HepG2 (cell line): ENCODE data around the gene RANBP3. TPM values are rescaled to one million over a fixed set of nuclear protein-coding genes. Genes with fewer than 3 reads are reported as not detected.
A peak's percentile ranks its signal among the peaks of the same experiment; 100 is the strongest.

Experiments used
- ATAC-seq: fragments of 200-7000 bp; cut with Tn5 transposase; 3 replicates; pipeline ENCODE4 v1.9.1; 2020; ENCODE audit warnings: mild to moderate bottlenecking, moderate library complexity
- BruUV-seq: library from RNA; stranded (reverse); fragments of 400-500 nt; replicated peaks from 2 replicates; lab custom pipeline; 2021; lab: Mats Ljungman, UMichigan
- CTCF ChIA-PET: fragments of 300-600 bp; formaldehyde crosslinking; extraction: SDS; loops from one replicate; lab custom pipeline; 2021; ENCODE audit warnings: low total read pairs, inconsistent platforms, low intra/inter-chr PET ratio; lab: Yijun Ruan, JAX
- POLR2A ChIA-PET: fragments of 350-600 bp; sonication (Branson Sonifier 250); formaldehyde crosslinking; loops from one replicate; lab custom pipeline; 2020; ENCODE audit warnings: antibody characterized with exemption, inconsistent platforms; lab: Yijun Ruan, JAX
- DNase-seq: peaks from one replicate; pipeline ENCODE4 v3.0.0-alpha.2; 2015; ENCODE audit warnings: low spot score
- FAIRE-seq: peaks from 3 replicates; lab custom pipeline; 2011; peaks lifted over from hg19 to GRCh38; lab: Jason Lieb, UNC
- H2AFZ ChIP-seq: one replicate; pipeline ENCODE4 v1.6.1; 2011; ENCODE audit warnings: low read length, inconsistent platforms
- H3K27ac ChIP-seq: fragments of 300-600 bp; 3 replicates; pipeline ENCODE4 v1.8.0; 2011; ENCODE audit warnings: mixed run types, mild to moderate bottlenecking, mixed read lengths, low read length, inconsistent platforms; ENCODE audit not compliant: insufficient read depth; ENCODE audit errors: extremely low read length
- H3K27me3 ChIP-seq, 2 experiments: fragments of 200-600 bp in 1 of 2; 2 replicates in 1 of 2; 3 replicates in 1 of 2; pipeline versions ENCODE4 v1.6.0 to v1.8.0; 2011; ENCODE audit warnings: low read length in 2 of 2, mild to moderate bottlenecking in 2 of 2, moderate library complexity in 2 of 2, inconsistent platforms in 1 of 2; ENCODE audit not compliant: insufficient read depth in 2 of 2, control insufficient read depth in 1 of 2
- H3K36me3 ChIP-seq, 2 experiments: fragments of 200-600 bp in 1 of 2; replicated peaks in 1 of 2; 2 replicates in 1 of 2; 3 replicates in 1 of 2; pipeline versions ENCODE4 v1.5.1 to v1.8.0; 2011; ENCODE audit warnings: low read length in 2 of 2, inconsistent platforms in 1 of 2; ENCODE audit not compliant: insufficient read depth in 2 of 2, control insufficient read depth in 1 of 2
- H3K4me1 ChIP-seq: 2 replicates; pipeline ENCODE4 v1.5.1; 2012; ENCODE audit warnings: low read length, inconsistent platforms; ENCODE audit not compliant: insufficient read depth
- H3K4me2 ChIP-seq: 2 replicates; pipeline ENCODE4 v1.6.0; 2011; ENCODE audit warnings: low read depth, low read length, inconsistent platforms
- H3K4me3 ChIP-seq, 3 experiments: fragments of 200-600 bp in 1 of 3; sonication (generic), shearing (Covaris generic) in 1 of 3; replicated peaks in 1 of 3; 2 replicates each; pipeline ENCODE4 v1.5.1; 2011 to 2016; ENCODE audit warnings: low read length in 3 of 3, inconsistent platforms in 2 of 3, low read depth in 2 of 3, mild to moderate bottlenecking in 2 of 3, control low read depth in 1 of 3, mixed read lengths in 1 of 3; ENCODE audit not compliant: insufficient read depth in 1 of 3
- H3K79me2 ChIP-seq: one replicate; pipeline ENCODE4 v1.6.1; 2011; ENCODE audit warnings: low read length, inconsistent platforms; ENCODE audit not compliant: insufficient read depth
- H3K9ac ChIP-seq: 2 replicates; pipeline ENCODE4 v1.6.0; 2011; ENCODE audit warnings: mild to moderate bottlenecking, low read depth, low read length, inconsistent platforms; ENCODE audit not compliant: insufficient read depth
- H3K9me3 ChIP-seq: 2 replicates; pipeline ENCODE4 v1.5.1; 2012; ENCODE audit warnings: mild to moderate bottlenecking, low read length
- H4K20me1 ChIP-seq: 2 replicates; pipeline ENCODE4 v1.6.0; 2011; ENCODE audit warnings: inconsistent platforms, mild to moderate bottlenecking, low read length, moderate library complexity; ENCODE audit not compliant: insufficient read depth
- AGO2 ChIP-seq: fragments of 200-400 bp; formaldehyde crosslinking; optimal IDR thresholded peaks from 2 replicates; pipeline ENCODE3; 2017; ENCODE audit warnings: mild to moderate bottlenecking, low read depth, low read length, moderate library complexity
- MED8 ChIP-seq: sonication (generic); formaldehyde crosslinking; IDR thresholded peaks from 2 replicates; pipeline ENCODE4 v1.8.1; 2023; ENCODE audit warnings: mild to moderate bottlenecking, missing genetic modification reagents; ENCODE audit not compliant: insufficient replicate concordance
- RNF2 ChIP-seq: fragments of 450-650 bp; conservative IDR thresholded peaks from 2 replicates; pipeline ENCODE4 v1.6.1; 2016; ENCODE audit warnings: low read depth
- TAF15 ChIP-seq: fragments of 200-400 bp; formaldehyde crosslinking; IDR thresholded peaks from one replicate; pipeline ENCODE4 v1.6.1; 2018; ENCODE audit warnings: mild to moderate bottlenecking, low read depth, low read length; ENCODE audit not compliant: poor library complexity, severe bottlenecking
- YY1 ChIP-seq: IDR thresholded peaks from 2 replicates; pipeline ENCODE4 v1.6.1; 2011; ENCODE audit warnings: low read length, low read depth, moderate library complexity, mild to moderate bottlenecking; ENCODE audit not compliant: insufficient read depth, insufficient replicate concordance
- ZNF274 ChIP-seq: sonication (generic); formaldehyde crosslinking; IDR thresholded peaks from 2 replicates; pipeline ENCODE4 v1.5.1; 2020; ENCODE audit warnings: mild to moderate bottlenecking, missing genetic modification reagents
- ZNF430 ChIP-seq: sonication (generic); formaldehyde crosslinking; IDR thresholded peaks from 2 replicates; pipeline ENCODE4 v1.9.0; 2021; ENCODE audit warnings: mild to moderate bottlenecking, missing genetic modification reagents
- WGBS: methylation state at CpG from one replicate; pipeline ENCODE4 v1.1.6; 2017; ENCODE audit warnings: low lambda C conversion rate; 5-methylcytosine and 5-hydroxymethylcytosine counted together
- in situ Hi-C: cut with HindIII; loops from 2 replicates; pipeline ENCODE4 v1.10.0; 2017; ENCODE audit warnings: low pct_unique_long_range_greater_than_20kb; ENCODE audit not compliant: extremely low pct_ligation_motif_present
- intact Hi-C: fragments of 100-400 bp; cut with micrococcal nuclease; formaldehyde crosslinking; loops from one replicate; pipeline ENCODE4 v1.10.0; 2022; ENCODE audit not compliant: unreplicated experiment
- polyA plus RNA-seq, 8 experiments: library from polyadenylated mRNA; depleted of rRNA in 3 of 8; stranded (reverse) in 7 of 8; unstranded in 1 of 8; fragments of >200 nt; fragmentation: Illumina TruSeq in 4 of 8; extraction: Trizol in 4 of 8; gene quantifications; 2 replicates each; pipeline versions ENCODE4 v1.2.1 to v1.2.3, GENCODE V29; 2011 to 2016; ENCODE audit warnings: low read depth in 4 of 8, missing spikeins in 1 of 8, mixed read lengths in 1 of 8; ENCODE audit not compliant: insufficient read depth in 1 of 8
- total RNA-seq, 5 experiments: library from RNA; depleted of rRNA; stranded (reverse); fragments of >200 nt; fragmentation: Illumina TruSeq; extraction: Trizol; gene quantifications; 2 replicates each; pipeline ENCODE4 v1.2.3, GENCODE V29; 2016; ENCODE audit warnings: low read depth in 1 of 5

Gene RANBP3
- total and polyA plus RNA-seq, 2 of the 13 experiments (the other 11 are each of a cell fraction or from before 2014, with no cell fraction given): 39.5 to 149 TPM

DNA sequence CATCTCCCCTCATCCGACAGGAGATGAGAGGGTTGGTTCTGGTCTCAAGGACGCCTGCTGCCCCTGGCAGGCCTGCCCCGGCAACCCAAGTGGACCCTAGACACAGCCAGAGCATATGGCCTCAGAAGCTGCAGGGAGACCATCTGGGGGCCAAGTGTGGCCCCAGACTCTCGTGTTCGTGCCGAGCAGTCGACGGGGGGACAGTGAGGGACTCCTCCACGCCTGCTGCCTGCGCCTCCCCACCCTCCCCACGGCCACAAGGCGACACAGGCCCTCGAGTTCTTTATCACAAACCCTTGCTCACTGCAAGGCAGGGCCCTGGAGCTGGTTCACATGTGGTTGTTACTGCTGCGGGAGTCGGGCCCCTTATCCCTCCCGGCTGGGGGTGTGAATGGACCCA lies 54.6 kb downstream of the RANBP3 start:
- TF ChIP-seq RNF2: no peak
- TF ChIP-seq AGO2: peak; percentile 72
- TF ChIP-seq, all 625 proteins: peak for 1
- DNase-seq (no peak), ATAC-seq (no peak), FAIRE-seq (no peak)
- in situ Hi-C loops (no loop called here), intact Hi-C loops (no loop called here)
- H3K4me3 ChIP-seq: no peak overlapping the region
- no peaks in the 10 kb centered on the region for H4K20me1 ChIP-seq
- no peaks in the 10 kb centered on the region for H3K79me2 ChIP-seq
- no peak overlapping the region for H3K27ac ChIP-seq
- no peak overlapping the region for H3K4me2 ChIP-seq
- H3K9ac ChIP-seq: no peak overlapping the region
- no peaks in the 10 kb centered on the region; a peak in 1 of 5 replicates for H3K27me3 ChIP-seq
- BruUV-seq: no TSS peak
- CTCF ChIA-PET: no interaction called here
- H2AFZ ChIP-seq: no peak overlapping the region
- 97% methylated on average over 15 of the region's 16 CpGs for WGBS
- POLR2A ChIA-PET: no interaction called here
- H3K4me1 ChIP-seq: no peaks in the 10 kb centered on the region
- H3K36me3 ChIP-seq: peaks cover 60 to 98% of the 10 kb centered on the region in 2 experiments
- no peaks in the 10 kb centered on the region for H3K9me3 ChIP-seq

GRCh38 chr19:5922161-5922545 lies 55.8 kb downstream of the RANBP3 start:
- peaks cover 65 to 95% of the 10 kb centered on the region in 2 experiments for H3K36me3 ChIP-seq
- H3K27ac ChIP-seq: no peak overlapping the region
- no peak for TF ChIP-seq MED8 (CRISPR knock-in tag)
- no peak for TF ChIP-seq ZNF274
- TF ChIP-seq YY1: no peak
- TF ChIP-seq TAF15: no peak
- TF ChIP-seq ZNF430: no peak
- no peak for DNase-seq
- no peaks in the 10 kb centered on the region for H3K9me3 ChIP-seq
- intact Hi-C loops: no loop called here
- no peaks in the 10 kb centered on the region for H4K20me1 ChIP-seq
- H3K79me2 ChIP-seq: no peaks in the 10 kb centered on the region
- no peak overlapping the region for H2AFZ ChIP-seq
- H3K4me1 ChIP-seq: no peaks in the 10 kb centered on the region
- no peak overlapping the region for H3K9ac ChIP-seq
- ChIA-PET CTCF (no interaction called here), POLR2A (no interaction called here)
- no peak for FAIRE-seq
- ATAC-seq: no peak
- in situ Hi-C loops: no loop called here
- no peak overlapping the region for H3K4me3 ChIP-seq
- no peak overlapping the region for H3K4me2 ChIP-seq
- 97% methylated on average over 12 of the region's 12 CpGs for WGBS
- BruUV-seq: no TSS peak
- H3K27me3 ChIP-seq: no peaks in the 10 kb centered on the region; a peak in 1 of 5 replicates
